MCF 10A (cell line): ENCODE data around the gene RPS18. TPM values are rescaled to one million over a fixed set of nuclear protein-coding genes. Genes with fewer than 3 reads are reported as not detected.
"Not testable (repeated sequence)": the region's sequence is repeated elsewhere in the genome, so short reads cannot be mapped to it uniquely, and the experiment has no call there.

Experiments
- BruUV-seq: library from RNA; stranded (reverse); fragments of 400-500 nt; replicated peaks from 2 replicates; lab custom pipeline; 2021; lab: Mats Ljungman, UMichigan
- CTCF ChIA-PET: fragments of 300-600 bp; sonication (Branson Sonifier 250); formaldehyde crosslinking; extraction: SDS; loops from one replicate; lab custom pipeline; 2021; ENCODE audit warnings: antibody characterized with exemption, inconsistent platforms; lab: Yijun Ruan, JAX
- POLR2A ChIA-PET: fragments of 300-600, 350-650 bp; sonication (Branson Sonifier 250); formaldehyde crosslinking; extraction: SDS; loops from one replicate; lab custom pipeline; 2020; ENCODE audit warnings: antibody characterized with exemption, inconsistent platforms; lab: Yijun Ruan, JAX
- DNase-seq: peaks from one replicate; pipeline ENCODE4 v3.0.0-alpha.2; 2018; ENCODE audit not compliant: unreplicated experiment
- H3K27ac Mint-ChIP-seq: one replicate; pipeline ENCODE4 v1.8.0; 2022; ENCODE audit warnings: mild to moderate bottlenecking, low read depth, mixed read lengths; ENCODE audit not compliant: unreplicated experiment
- H3K27me3 Mint-ChIP-seq: one replicate; pipeline ENCODE4 v1.8.0; 2022; ENCODE audit warnings: mixed read lengths; ENCODE audit not compliant: insufficient read depth, unreplicated experiment
- H3K36me3 Mint-ChIP-seq: one replicate; pipeline ENCODE4 v1.8.0; 2022; ENCODE audit warnings: mild to moderate bottlenecking, moderate library complexity, mixed read lengths; ENCODE audit not compliant: insufficient read depth, unreplicated experiment
- H3K4me1 Mint-ChIP-seq: one replicate; pipeline ENCODE4 v1.8.0; 2022; ENCODE audit warnings: mixed read lengths; ENCODE audit not compliant: insufficient read depth, unreplicated experiment
- H3K4me3 Mint-ChIP-seq: one replicate; pipeline ENCODE4 v1.8.0; 2022; ENCODE audit warnings: mild to moderate bottlenecking, moderate library complexity, mixed read lengths; ENCODE audit not compliant: unreplicated experiment
- H3K9me3 Mint-ChIP-seq: one replicate; pipeline ENCODE4 v1.8.0; 2022; ENCODE audit warnings: mixed read lengths; ENCODE audit not compliant: unreplicated experiment
- intact Hi-C: fragments of 100-400 bp; cut with micrococcal nuclease; formaldehyde crosslinking; loops from 2 replicates; pipeline ENCODE4 v1.14.1; 2022
- total RNA-seq: library from RNA; stranded (reverse); gene quantifications from 2 replicates; pipeline ENCODE4 v1.2.3, GENCODE V29; 2022
- TF ChIP-seq, protein P1 (sequence below): fragments of 200-600 bp; IDR thresholded peaks from one replicate; pipeline ENCODE4 v1.8.0; 2022; ENCODE audit warnings: antibody characterized with exemption, mild to moderate bottlenecking; ENCODE audit not compliant: unreplicated experiment

The RPS18 gene
- total RNA-seq, 1 experiment from 2014 or later, result 4,063 TPM

DNA sequence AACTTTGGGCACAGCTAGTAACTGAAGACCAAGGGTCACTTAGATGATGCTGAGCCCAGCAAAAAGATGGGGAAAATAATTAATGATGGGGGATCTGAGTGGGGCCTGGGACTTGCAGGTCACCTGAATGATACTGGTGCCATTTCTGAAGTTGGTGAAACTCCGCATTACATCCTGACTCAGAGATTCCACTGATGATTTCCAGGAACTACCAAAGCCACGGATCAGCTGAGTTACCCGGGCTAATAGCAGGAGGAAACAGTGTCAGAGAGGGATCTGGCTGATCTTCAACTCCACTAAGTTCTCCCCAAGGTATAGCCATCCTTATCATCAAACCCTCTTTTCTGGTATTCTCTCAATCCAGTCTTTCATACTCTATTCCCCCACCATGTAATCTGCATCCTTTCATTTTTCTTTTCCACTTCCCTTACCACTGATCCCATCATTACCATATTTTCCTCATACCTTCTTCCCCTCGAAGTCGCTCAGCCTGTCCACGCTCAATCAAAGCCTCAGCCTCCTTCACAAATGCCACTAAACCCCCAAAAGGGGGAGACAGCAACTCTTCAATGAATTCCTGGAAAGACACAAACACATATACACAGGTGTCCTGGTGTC is 20.4 kb upstream of the RPS18 start:
- DNase-seq, result no peak
- ChIA-PET CTCF (interaction anchor here (0.6 to 1.5 kb wide), 6 partner anchors 10 to 285 kb away, joined by 3 to 6 read pairs (median 3); no protein-coding TSS in a partner anchor), POLR2A (interaction anchor here (0.7 to 5.5 kb wide), 8 partner anchors 8 to 283 kb away, joined by 4 to 110 read pairs (median 21); partner anchors contain the start of genes B3GALT4, BRD2, PFDN6 and RING1)
- TF ChIP-seq, protein P1, sequence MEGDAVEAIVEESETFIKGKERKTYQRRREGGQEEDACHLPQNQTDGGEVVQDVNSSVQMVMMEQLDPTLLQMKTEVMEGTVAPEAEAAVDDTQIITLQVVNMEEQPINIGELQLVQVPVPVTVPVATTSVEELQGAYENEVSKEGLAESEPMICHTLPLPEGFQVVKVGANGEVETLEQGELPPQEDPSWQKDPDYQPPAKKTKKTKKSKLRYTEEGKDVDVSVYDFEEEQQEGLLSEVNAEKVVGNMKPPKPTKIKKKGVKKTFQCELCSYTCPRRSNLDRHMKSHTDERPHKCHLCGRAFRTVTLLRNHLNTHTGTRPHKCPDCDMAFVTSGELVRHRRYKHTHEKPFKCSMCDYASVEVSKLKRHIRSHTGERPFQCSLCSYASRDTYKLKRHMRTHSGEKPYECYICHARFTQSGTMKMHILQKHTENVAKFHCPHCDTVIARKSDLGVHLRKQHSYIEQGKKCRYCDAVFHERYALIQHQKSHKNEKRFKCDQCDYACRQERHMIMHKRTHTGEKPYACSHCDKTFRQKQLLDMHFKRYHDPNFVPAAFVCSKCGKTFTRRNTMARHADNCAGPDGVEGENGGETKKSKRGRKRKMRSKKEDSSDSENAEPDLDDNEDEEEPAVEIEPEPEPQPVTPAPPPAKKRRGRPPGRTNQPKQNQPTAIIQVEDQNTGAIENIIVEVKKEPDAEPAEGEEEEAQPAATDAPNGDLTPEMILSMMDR, result no peak
- Mint-ChIP-seq H3K27ac (no peak overlapping the region), H3K4me1 (peaks cover 22% of the 10 kb centered on the region), H3K4me3 (no peak overlapping the region), H3K36me3 (peaks cover 53% of the 10 kb centered on the region), H3K27me3 (no peaks in the 10 kb centered on the region), H3K9me3 (no peaks in the 10 kb centered on the region)
- intact Hi-C loops, result no loop called here
- TSS peak; percentile 8 for BruUV-seq

DNA sequence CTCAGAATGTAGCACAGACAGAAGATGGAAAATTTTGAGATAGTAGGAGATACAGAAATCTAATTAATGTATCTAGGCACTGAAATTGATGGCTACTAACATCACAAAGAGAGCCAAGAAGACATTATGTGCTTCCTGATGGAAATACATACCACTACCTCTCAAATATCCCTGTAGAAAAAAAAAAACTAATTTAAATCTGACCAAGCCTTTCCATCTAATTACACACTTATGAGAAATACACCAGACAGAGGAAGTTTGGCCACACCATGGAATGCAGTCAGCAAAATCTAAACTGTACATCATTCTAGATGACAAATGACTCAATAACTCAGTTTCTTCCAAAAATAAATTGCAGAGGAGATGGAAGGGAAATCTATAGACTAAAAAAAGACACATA is 19.1 kb upstream of the RPS18 start:
- Mint-ChIP-seq H3K36me3 (peaks cover 62% of the 10 kb centered on the region), H3K4me3 (no peak overlapping the region), H3K4me1 (peaks cover 22% of the 10 kb centered on the region), H3K27me3 (no peaks in the 10 kb centered on the region), H3K9me3 (no peaks in the 10 kb centered on the region), H3K27ac (no peak overlapping the region)
- TF ChIP-seq, protein P1, result no peak
- intact Hi-C loops, result no loop called here
- no TSS peak for BruUV-seq
- POLR2A ChIA-PET, result interaction anchor here (0.6 to 5.0 kb wide), 2 partner anchors 18 to 1550 kb away, joined by 3 to 110 read pairs; partner anchors contain the start of genes ABHD16A, RPS18 and VPS52
- DNase-seq, result no peak
- CTCF ChIA-PET, result no interaction called here

DNA sequence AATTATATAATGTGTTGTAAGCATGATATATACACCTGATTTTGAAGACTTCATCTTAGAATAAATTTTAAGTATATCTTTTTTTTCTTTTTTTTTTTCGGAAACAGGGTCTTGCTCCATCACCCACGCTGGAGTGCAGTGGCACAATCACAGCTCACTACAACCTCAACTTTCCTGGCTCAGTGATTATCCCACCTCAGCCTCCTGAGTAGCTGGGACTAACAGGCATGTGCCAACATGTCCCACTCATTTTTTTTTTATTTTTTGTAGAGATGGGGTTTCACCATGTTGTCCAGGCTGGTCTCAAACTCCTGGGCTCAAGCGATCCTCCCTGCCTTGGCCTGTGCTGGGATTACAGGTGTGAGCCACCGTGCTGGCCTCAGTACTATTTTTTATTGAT is 17.3 kb upstream of the RPS18 start:
- POLR2A ChIA-PET, result interaction anchor here (0.5 to 11.1 kb wide), 6 partner anchors 16 to 1309 kb away, joined by 3 to 155 read pairs (median 4); partner anchors contain the start of genes CFB, RING1, RPS18 and RXRB
- TF ChIP-seq, protein P1, result no peak

DNA sequence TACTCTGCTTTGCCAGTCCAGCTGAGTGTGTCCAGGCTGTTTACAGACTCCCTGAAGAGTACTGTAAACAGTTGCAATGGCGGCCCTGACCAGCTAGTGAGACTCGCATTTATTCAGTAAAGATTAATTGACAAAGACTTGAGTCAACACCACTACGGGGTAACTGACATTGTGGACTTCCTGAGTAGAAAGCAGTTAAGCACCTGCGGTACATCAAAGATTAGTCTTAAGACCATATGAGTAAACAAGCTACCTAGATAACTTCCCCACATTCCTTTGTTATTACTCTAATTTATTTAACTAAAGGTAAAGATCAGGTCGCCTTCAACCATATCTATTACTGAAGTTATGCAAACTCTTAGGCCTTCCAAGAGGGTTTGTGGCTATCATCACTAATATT is 12.8 kb upstream of the RPS18 start:
- BruUV-seq, result no TSS peak
- Mint-ChIP-seq H3K4me3 (no peak overlapping the region), H3K4me1 (peaks cover 6% of the 10 kb centered on the region), H3K27me3 (no peaks in the 10 kb centered on the region), H3K36me3 (peaks cover 59% of the 10 kb centered on the region), H3K27ac (no peak overlapping the region), H3K9me3 (no peaks in the 10 kb centered on the region)
- TF ChIP-seq, protein P1, result no peak
- DNase-seq, result no peak
- CTCF ChIA-PET, result interaction anchor here (0.8 to 2.7 kb wide), 2 partner anchors 10 to 14 kb away, joined by 3 to 8 read pairs; no protein-coding TSS in a partner anchor
- POLR2A ChIA-PET, result interaction anchor here (0.7 to 11.1 kb wide), 3 partner anchors 9 to 50 kb away, joined by 3 to 155 read pairs (median 60); partner anchors contain the start of genes RING1, RPS18 and VPS52
- intact Hi-C loops, result no loop called here

More for the DNA sequence above, 17.3 kb upstream of the RPS18 start:
- Mint-ChIP-seq H3K36me3 (peaks cover 66% of the 10 kb centered on the region), H3K27ac (no peak overlapping the region), H3K27me3 (no peaks in the 10 kb centered on the region), H3K4me3 (no peak overlapping the region), H3K9me3 (no peaks in the 10 kb centered on the region), H3K4me1 (peaks cover 22% of the 10 kb centered on the region)
- BruUV-seq, result no TSS peak
- CTCF ChIA-PET, result interaction anchor here (0.6 to 1.2 kb wide), 4 partner anchors 47 to 175 kb away, joined by 3 to 5 read pairs (median 4); no protein-coding TSS in a partner anchor
- intact Hi-C loops, result no loop called here
- DNase-seq, result no peak

DNA sequence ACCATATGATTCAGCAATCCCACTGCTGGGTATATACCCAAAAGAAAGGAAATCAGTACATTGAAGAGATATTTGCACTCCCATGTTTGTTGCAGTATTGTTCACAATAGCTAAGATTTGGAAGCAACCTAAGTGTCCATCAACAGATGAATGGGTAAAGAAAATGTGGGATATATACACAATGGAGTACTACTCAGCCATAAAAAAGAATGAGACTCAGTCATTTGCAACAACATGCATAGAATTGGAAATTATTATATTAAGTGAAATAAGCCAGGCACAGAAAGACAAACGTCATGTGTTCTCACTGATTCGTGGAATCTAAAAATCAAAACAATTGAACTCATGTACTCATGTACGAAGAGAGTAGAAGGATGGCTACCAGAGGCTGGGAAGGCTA is 9.4 kb upstream of the RPS18 start:
- H3K27me3 Mint-ChIP-seq, H3K9me3 Mint-ChIP-seq, H3K27ac Mint-ChIP-seq, BruUV-seq, H3K4me1 Mint-ChIP-seq, H3K4me3 Mint-ChIP-seq, intact Hi-C loops, DNase-seq: not testable (repeated sequence)
- H3K36me3 Mint-ChIP-seq, result peaks cover 74% of the 10 kb centered on the region
- ChIA-PET POLR2A (interaction anchor here (0.9 to 11.1 kb wide), 3 partner anchors 8 to 37 kb away, joined by 3 to 155 read pairs (median 3); partner anchors contain the start of genes RGL2, RPS18 and VPS52), CTCF (interaction anchor here (0.6 to 1.0 kb wide), 3 partner anchors 11 to 1123 kb away, joined by 3 read pairs; partner anchors contain the start of gene B3GALT4)
